Tibial artery (tissue), 4 donors: ENCODE results near the gene S1PR4.
A peak's percentile ranks its signal among the peaks of the same experiment; 100 is the strongest.
"Not testable (repeated sequence)": the region's sequence is repeated elsewhere in the genome, so short reads cannot be mapped to it uniquely, and the experiment has no call there.

Source experiments
- DNase-seq, 2 donors: peaks; one replicate each; pipeline ENCODE4 v3.0.0-alpha.2; 2019
- H3K27ac ChIP-seq, 2 donors: fragments of 200-600 bp; sonication (generic) in 1 of 2; 1 replicate in 1 of 2; 2 replicates in 1 of 2; pipeline ENCODE4 v1.5.1; 2018 to 2019; ENCODE audit warnings: mild to moderate bottlenecking in 1 of 2
- H3K27me3 ChIP-seq, 2 donors: fragments of 200-600 bp; sonication (generic) in 1 of 2; one replicate each; pipeline versions ENCODE4 v1.5.1 to v1.6.0; 2016 to 2019
- H3K36me3 ChIP-seq, 3 donors: fragments of 200-600 bp; sonication (generic) in 2 of 3; one replicate each; pipeline ENCODE4 v1.5.1; 2016 to 2019; ENCODE audit warnings: mild to moderate bottlenecking in 2 of 3
- H3K4me1 ChIP-seq, 4 donors: fragments of 200-600 bp; sonication (generic) in 2 of 4; 1 replicate in 3 of 4; 2 replicates in 1 of 4; pipeline ENCODE4 v1.5.1; 2016 to 2019
- H3K4me3 ChIP-seq, 2 donors: fragments of 200-600 bp; sonication (generic) in 1 of 2; 1 replicate in 1 of 2; 2 replicates in 1 of 2; pipeline ENCODE4 v1.5.1; 2018 to 2019; ENCODE audit warnings: mild to moderate bottlenecking in 2 of 2
- H3K9me3 ChIP-seq, 3 donors: fragments of 200-600 bp; sonication (generic) in 1 of 3; one replicate each; pipeline ENCODE4 v1.5.1; 2016 to 2019
- CTCF ChIP-seq, 2 experiments: fragments of 200-600 bp in 1 of 2; fragments of 450-650 bp in 1 of 2; IDR thresholded peaks; one replicate each; pipeline ENCODE4 v1.5.1; 2017 to 2019; ENCODE audit warnings: antibody characterized with exemption in 2 of 2, mild to moderate bottlenecking in 1 of 2, moderate library complexity in 1 of 2
- intact Hi-C: fragments of 100-400 bp; cut with DNase I; formaldehyde crosslinking; loops from one replicate; pipeline ENCODE4 v1.15.0; 2023; ENCODE audit warnings: low total_unique reads

S1PR4 gene

GRCh38 chr19:3220576-3220975, 42.0 kb downstream of the S1PR4 start:
- DNase-seq: no peak
- H3K36me3 ChIP-seq: no peaks in the 10 kb centered on the region
- peaks cover 0 to 54% of the 10 kb centered on the region in 2 donors for H3K27me3 ChIP-seq
- no peaks in the 10 kb centered on the region for H3K9me3 ChIP-seq
- H3K4me1 ChIP-seq: peaks cover 0 to 8% (median 2%) of the 10 kb centered on the region in 4 donors
- no peak for TF ChIP-seq CTCF (IDR thresholded peaks at IDR 0.05)
- no peak overlapping the region for H3K4me3 ChIP-seq
- H3K27ac ChIP-seq: no peak overlapping the region
- intact Hi-C loops: no loop called here

GRCh38 chr19:3221576-3221975, 43.0 kb downstream of the S1PR4 start:
- H3K4me1 ChIP-seq, H3K36me3 ChIP-seq, DNase-seq, intact Hi-C loops, H3K27ac ChIP-seq, H3K9me3 ChIP-seq, H3K4me3 ChIP-seq: not testable (repeated sequence)
- H3K27me3 ChIP-seq: peaks cover 0 to 64% of the 10 kb centered on the region in 2 donors

- intact Hi-C loops: no loop called here
- TF ChIP-seq CTCF (IDR thresholded peaks at IDR 0.05): no peak
- no peak for DNase-seq
- H3K27me3 ChIP-seq: peaks cover 0 to 75% of the 10 kb centered on the region in 2 donors
- H3K4me1 ChIP-seq: peaks cover 0 to 8% (median 2%) of the 10 kb centered on the region in 4 donors
- H3K36me3 ChIP-seq: no peaks in the 10 kb centered on the region
- H3K27ac ChIP-seq: no peak overlapping the region
- no peaks in the 10 kb centered on the region for H3K9me3 ChIP-seq
- no peak overlapping the region for H3K4me3 ChIP-seq
Measured at GRCh38 chr19:3222709-3223108, 44.1 kb downstream of the S1PR4 start.

- Histone ChIP-seq H3K27ac (no peak within 1 kb of the TSS), H3K4me1 (peaks cover 0 to 8% (median 2%) of the 10 kb centered on the region in 4 donors), H3K4me3 (peak within 1 kb of the TSS in 1 of 2 donors; percentile 21), H3K36me3 (no peaks in the 10 kb centered on the region), H3K9me3 (no peaks in the 10 kb centered on the region), H3K27me3 (peaks cover 0 to 94% of the 10 kb centered on the region in 2 donors)
- TF ChIP-seq CTCF (IDR thresholded peaks at IDR 0.05): peak; percentile 45 to 62
- DNase-seq: no peak
- intact Hi-C loops: loop anchor here (5.0 kb wide), 1 partner anchor 253 kb away; no protein-coding TSS in a partner anchor
Measured at GRCh38 chr19:3224346-3225168, 46.0 kb downstream of the S1PR4 start, which contains the start of gene CELF5. CELF5 (plus strand) TSS chr19:3224661; CDS start chr19:3224740, 79 bp downstream.

GRCh38 chr19:3225169-3225485, 46.6 kb downstream of the S1PR4 start:
- H3K4me3 ChIP-seq: no peak overlapping the region
- intact Hi-C loops: loop anchor here (5.0 kb wide), 1 partner anchor 252 kb away; no protein-coding TSS in a partner anchor
- no peak for TF ChIP-seq CTCF (IDR thresholded peaks at IDR 0.05)
- no peaks in the 10 kb centered on the region for H3K9me3 ChIP-seq
- H3K27ac ChIP-seq: no peak overlapping the region
- H3K27me3 ChIP-seq: peaks cover 0 to 95% of the 10 kb centered on the region in 2 donors
- H3K36me3 ChIP-seq: no peaks in the 10 kb centered on the region
- H3K4me1 ChIP-seq: peaks cover 0 to 8% (median 2%) of the 10 kb centered on the region in 4 donors
- no peak for DNase-seq

- peaks cover 0 to 95% of the 10 kb centered on the region in 2 donors for H3K27me3 ChIP-seq
- no peak for TF ChIP-seq CTCF (IDR thresholded peaks at IDR 0.05)
- no peaks in the 10 kb centered on the region for H3K9me3 ChIP-seq
- intact Hi-C loops: loop anchor here (5.0 kb wide), 1 partner anchor 252 kb away; no protein-coding TSS in a partner anchor
- H3K4me3 ChIP-seq: no peak overlapping the region
- H3K36me3 ChIP-seq: no peaks in the 10 kb centered on the region
- H3K27ac ChIP-seq: no peak overlapping the region
- peaks cover 0 to 8% (median 2%) of the 10 kb centered on the region in 4 donors for H3K4me1 ChIP-seq
- DNase-seq: no peak
Measured at GRCh38 chr19:3225677-3226093, 47.1 kb downstream of the S1PR4 start.
